GM19467 (cell line): Measurements from ENCODE around the gene HLA-A.

Experiments used
- ATAC-seq: cut with Tn5 transposase; IDR thresholded peaks from one replicate; pipeline ENCODE4 v1.9.1; 2021; ENCODE audit warnings: mild to moderate bottlenecking, moderate library complexity; ENCODE audit not compliant: unreplicated experiment

HLA-A gene

GRCh38 chr6:29933955-29934354 lies 8.4 kb upstream of the HLA-A start:
- no peak for ATAC-seq

- ATAC-seq = no peak
Observed at GRCh38 chr6:29935273-29935955, 6.9 kb upstream of the HLA-A start.

- ATAC-seq = no peak
Observed at GRCh38 chr6:29938746-29939508, 3.4 kb upstream of the HLA-A start.

DNA sequence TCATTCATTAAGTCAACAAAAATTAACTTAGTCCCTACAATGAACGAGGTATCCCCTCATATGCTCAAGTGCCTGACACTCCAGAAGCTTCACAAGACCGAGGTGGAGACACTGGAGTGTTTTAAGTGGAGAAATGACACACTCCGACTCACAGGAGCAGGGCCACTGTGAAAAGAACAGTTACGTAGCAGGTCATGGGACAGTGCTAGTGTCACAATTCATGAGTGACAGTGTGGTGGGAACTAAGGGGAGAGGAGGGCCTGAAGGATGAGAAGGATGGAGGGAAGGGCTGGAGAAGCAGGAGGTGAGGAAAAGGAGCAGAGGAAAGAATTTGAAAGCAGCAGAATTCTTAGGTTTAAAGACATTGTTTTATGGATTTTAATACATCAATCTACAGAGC lies 1.3 kb upstream of the HLA-A start:
- ATAC-seq = no peak

- no peak for ATAC-seq
Observed at GRCh38 chr6:29941471-29941870, 861 bp upstream of the HLA-A start.

DNA sequence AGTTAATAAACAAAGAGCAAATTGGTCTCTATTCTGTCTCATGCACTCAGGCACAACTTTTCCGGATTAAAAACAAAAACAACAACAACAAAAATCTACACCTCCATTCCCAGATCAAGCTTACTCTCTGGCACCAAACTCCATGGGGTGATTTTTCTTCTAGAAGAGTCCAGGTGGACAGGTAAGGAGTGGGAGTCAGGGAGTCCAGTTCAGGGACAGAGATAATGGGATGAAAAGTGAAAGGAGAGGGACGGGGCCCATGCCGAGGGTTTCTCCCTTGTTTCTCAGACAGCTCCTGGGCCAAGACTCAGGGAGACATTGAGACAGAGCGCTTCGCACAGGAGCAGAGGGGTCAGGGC lies 437 bp upstream of the HLA-A start:
- ATAC-seq = no peak

DNA sequence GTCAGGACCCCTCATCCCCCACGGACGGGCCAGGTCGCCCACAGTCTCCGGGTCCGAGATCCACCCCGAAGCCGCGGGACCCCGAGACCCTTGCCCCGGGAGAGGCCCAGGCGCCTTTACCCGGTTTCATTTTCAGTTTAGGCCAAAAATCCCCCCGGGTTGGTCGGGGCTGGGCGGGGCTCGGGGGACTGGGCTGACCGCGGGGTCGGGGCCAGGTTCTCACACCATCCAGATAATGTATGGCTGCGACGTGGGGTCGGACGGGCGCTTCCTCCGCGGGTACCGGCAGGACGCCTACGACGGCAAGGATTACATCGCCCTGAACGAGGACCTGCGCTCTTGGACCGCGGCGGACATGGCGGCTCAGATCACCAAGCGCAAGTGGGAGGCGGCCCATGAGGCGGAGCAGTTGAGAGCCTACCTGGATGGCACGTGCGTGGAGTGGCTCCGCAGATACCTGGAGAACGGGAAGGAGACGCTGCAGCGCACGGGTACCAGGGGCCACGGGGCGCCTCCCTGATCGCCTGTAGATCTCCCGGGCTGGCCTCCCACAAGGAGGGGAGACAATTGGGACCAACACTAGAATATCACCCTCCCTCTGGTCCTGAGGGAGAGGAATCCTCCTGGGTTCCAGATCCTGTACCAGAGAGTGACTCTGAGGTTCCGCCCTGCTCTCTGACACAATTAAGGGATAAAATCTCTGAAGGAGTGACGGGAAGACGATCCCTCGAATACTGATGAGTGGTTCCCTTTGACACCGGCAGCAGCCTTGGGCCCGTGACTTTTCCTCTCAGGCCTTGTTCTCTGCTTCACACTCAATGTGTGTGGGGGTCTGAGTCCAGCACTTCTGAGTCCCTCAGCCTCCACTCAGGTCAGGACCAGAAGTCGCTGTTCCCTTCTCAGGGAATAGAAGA lies 978 bp downstream of the HLA-A start:
- no peak for ATAC-seq

GRCh38 chr6:29945281-29945820 lies 3.0 kb downstream of the HLA-A start:
- ATAC-seq = no peak

DNA sequence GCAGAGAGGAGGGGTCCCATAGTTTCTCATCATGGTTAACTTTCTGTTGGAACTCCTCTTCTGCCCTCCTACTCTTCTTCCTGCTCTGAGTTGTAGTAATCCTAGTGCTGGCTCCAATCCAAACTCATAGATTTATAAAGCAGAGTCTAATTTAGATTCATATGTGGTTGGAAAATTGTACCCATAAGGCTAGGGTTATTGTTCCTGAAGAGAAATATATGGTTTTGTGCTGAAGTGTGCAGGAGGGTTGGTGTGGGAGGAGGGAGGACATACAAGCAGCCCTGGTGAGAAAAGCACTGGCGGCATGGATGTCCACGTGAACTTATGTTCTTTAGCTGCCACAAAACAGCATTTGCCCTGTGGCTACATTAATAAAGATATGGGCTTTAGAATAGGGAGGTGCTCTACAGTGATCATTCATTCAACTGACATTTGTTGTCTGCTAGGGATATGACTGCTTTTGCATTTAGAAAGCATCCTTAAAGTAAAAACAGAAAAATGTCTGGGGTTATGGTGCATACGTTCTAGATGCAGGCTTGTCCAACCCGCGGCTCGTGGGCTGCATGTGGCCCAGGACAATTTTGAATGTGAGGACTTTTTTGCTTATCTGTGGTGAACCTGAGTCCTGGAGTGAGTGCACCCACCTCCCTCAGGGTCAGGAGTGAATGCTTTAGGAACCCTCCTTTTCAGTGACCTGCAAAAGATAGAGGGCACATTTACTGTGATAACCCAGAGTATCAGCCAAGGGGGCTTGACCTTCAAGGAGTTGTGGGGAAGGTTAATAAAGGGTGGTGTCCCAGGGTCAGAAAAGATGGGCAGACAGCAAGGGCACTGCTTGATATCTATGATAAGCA lies 4.1 kb downstream of the HLA-A start:
- ATAC-seq = no peak

GRCh38 chr6:29947077-29947980 lies 5.0 kb downstream of the HLA-A start:
- no peak for ATAC-seq

DNA sequence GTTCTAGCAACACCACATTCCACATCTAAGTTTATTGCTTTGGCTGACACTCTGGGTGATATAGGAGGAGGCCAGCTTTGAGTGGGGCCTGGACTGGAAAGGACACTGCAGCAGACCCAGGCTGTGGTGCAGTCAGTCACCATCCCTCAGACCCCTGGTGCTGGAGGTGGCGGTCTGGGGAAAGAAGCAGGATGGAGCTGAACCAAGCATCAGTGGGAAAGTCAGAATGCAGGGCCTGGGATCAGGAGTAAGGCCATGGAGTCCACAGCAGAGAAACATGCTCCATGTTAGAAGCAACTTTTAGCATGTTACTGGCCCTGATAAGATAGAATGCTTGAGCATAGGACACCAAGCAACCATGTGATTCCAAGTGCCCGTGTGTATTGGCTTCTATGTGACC lies 5.9 kb downstream of the HLA-A start:
- ATAC-seq = no peak

DNA sequence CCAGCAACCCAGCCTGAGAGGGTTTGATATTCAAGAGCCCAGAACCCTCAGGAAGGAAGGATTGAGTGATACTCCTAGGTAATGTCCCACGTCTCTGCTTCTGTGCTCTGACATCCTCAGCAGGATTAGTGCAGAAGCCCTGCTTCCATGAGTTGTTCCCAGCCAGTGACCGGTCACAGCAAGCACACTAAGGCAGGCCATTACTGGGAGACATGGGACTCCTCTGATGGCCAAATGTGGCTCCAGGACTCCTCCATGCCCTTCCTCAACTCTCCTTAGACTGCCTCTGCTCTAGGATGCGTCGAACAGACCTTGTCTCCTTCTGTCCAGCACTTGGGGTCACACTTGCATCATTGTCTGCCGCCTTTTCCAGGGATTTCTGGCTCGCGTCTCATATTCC lies 7.6 kb downstream of the HLA-A start:
- no peak for ATAC-seq

- ATAC-seq = no peak
Observed at GRCh38 chr6:29951882-29952281, 9.6 kb downstream of the HLA-A start.

- no peak for ATAC-seq
Observed at GRCh38 chr6:29953001-29953441, 10.7 kb downstream of the HLA-A start.

GRCh38 chr6:29953686-29954085 lies 11.4 kb downstream of the HLA-A start:
- ATAC-seq = no peak

- ATAC-seq = no peak
Observed at GRCh38 chr6:29954272-29954671, 11.9 kb downstream of the HLA-A start.

- no peak for ATAC-seq
Observed at GRCh38 chr6:29955783-29956182, 13.5 kb downstream of the HLA-A start.

GRCh38 chr6:29956518-29956917 lies 14.2 kb downstream of the HLA-A start:
- no peak for ATAC-seq

DNA sequence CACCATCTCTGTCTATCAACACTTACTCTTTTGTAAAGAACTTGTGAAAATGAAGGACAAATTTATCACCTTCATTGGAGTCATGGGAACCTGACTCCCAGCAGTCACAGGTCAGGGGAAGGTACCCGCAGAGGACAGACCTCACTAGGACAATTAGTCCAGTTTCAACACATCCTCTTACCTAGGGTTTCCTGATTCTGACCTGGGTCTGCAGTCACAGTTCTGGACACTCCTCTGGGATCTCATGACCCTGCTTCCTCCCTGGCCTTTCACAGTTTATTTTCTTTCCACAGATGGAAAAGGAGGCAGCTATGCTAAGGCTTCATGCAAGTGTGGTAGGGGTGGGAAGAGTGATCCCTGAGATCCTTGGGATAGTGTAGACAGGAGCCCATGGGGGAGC lies 15.7 kb downstream of the HLA-A start:
- no peak for ATAC-seq
